ENCODE results near the gene MSLN.
"Not testable (repeated sequence)": the region's sequence is repeated elsewhere in the genome, so short reads cannot be mapped to it uniquely, and the experiment has no call there.

DNA sequence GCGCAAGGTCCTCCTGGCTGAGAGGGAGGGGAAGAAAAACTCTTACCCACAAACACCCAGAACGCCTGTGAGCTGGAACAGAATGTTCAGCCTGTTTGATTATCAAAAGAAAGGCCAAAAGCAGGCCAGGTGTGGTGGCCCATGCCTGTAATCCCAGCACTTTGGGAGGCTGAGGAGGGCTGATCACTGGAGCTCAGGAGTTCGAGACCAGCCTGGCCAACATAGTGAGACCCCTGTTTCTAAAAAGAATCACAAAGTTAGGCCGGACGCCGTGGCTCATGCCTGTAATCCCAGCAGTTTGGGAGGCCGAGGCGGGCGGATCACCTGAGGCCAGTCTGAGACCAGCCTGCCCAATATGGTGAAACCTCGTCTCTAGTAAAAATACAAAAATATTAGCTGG is 15.8 kb downstream of the MSLN start:
- not testable (repeated sequence) for TF ChIP-seq TBP (IDR thresholded peaks at IDR 0.05; ENCODE audit: low read depth, low read length)
- TF ChIP-seq, protein P1, sequence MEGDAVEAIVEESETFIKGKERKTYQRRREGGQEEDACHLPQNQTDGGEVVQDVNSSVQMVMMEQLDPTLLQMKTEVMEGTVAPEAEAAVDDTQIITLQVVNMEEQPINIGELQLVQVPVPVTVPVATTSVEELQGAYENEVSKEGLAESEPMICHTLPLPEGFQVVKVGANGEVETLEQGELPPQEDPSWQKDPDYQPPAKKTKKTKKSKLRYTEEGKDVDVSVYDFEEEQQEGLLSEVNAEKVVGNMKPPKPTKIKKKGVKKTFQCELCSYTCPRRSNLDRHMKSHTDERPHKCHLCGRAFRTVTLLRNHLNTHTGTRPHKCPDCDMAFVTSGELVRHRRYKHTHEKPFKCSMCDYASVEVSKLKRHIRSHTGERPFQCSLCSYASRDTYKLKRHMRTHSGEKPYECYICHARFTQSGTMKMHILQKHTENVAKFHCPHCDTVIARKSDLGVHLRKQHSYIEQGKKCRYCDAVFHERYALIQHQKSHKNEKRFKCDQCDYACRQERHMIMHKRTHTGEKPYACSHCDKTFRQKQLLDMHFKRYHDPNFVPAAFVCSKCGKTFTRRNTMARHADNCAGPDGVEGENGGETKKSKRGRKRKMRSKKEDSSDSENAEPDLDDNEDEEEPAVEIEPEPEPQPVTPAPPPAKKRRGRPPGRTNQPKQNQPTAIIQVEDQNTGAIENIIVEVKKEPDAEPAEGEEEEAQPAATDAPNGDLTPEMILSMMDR (IDR thresholded peaks at IDR 0.05; ENCODE audit: control extremely low read depth in 1 of 3, insufficient read depth in 1 of 3, low read depth in 1 of 3, low read length in 3 of 3): not testable (repeated sequence)
